Measurements from ENCODE around the gene CES5A. TPM values are rescaled to one million over a fixed set of nuclear protein-coding genes. Genes with fewer than 3 reads are reported as not detected.

The CES5A gene, protein sequence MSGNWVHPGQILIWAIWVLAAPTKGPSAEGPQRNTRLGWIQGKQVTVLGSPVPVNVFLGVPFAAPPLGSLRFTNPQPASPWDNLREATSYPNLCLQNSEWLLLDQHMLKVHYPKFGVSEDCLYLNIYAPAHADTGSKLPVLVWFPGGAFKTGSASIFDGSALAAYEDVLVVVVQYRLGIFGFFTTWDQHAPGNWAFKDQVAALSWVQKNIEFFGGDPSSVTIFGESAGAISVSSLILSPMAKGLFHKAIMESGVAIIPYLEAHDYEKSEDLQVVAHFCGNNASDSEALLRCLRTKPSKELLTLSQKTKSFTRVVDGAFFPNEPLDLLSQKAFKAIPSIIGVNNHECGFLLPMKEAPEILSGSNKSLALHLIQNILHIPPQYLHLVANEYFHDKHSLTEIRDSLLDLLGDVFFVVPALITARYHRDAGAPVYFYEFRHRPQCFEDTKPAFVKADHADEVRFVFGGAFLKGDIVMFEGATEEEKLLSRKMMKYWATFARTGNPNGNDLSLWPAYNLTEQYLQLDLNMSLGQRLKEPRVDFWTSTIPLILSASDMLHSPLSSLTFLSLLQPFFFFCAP
- not detected for polyA plus RNA-seq (2013, experiment 1 of 2)
- polyA plus RNA-seq (2013, experiment 2 of 2): not detected

DNA sequence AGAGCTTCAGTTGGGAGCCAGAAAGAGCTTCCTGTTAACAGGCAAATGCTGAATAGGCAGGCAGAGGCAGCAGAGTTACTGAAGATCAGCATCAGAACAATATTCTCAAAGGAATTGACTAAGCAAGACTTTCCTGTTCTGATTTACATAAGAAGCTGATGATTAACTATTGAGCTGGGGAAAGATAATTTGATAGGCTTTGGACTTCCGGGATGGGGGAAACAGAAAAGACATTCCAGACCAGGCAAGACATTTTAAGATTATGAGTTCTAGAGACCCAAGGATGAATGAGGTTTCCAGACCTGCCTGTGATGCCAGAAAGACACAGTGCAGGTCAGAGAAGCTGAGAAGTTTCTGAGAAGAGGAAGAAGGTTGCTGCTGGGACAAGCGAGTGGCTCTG, at the start of gene CES5A:
Gene CES5A (minus strand): TSS at position 101 of the 400 bp plus-strand sequence. CDS start 152 bp downstream, outside the sequence.
- no peaks in the 10 kb centered on the region for H3K79me1 ChIP-seq (ENCODE audit: low read depth, low read length)

DNA sequence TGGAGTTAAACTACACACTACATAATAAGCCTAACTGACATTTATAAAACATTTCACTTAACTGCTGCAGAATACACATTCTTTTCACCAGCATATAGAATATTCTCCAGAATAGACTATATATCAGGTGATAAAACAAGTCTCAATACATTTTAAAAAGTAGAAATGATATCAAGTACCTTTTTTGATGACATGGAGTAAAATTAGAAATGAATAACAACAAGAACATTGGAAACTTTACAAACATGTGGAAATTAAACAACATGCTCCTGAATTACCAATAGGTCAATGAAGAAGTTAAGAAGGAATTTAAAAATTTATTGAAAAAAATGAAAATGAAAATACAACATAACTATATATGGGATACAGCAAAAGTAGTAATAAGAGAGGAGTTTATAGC, 47.5 kb upstream of the CES5A start:
- DNase-seq (ENCODE audit: low spot score): no peak
- Histone ChIP-seq H3K4me2 (ENCODE audit: insufficient read depth, low read length, poor library complexity, severe bottlenecking) (no peak overlapping the region), H3K27me3 (ENCODE audit: control insufficient read depth in 3 of 3, insufficient read depth in 3 of 3, low read depth in 1 of 3, low read length in 3 of 3) (no peaks in the 10 kb centered on the region), H3K79me1 (ENCODE audit: low read depth, low read length) (no peaks in the 10 kb centered on the region), H2BK120ac (ENCODE audit: low read depth, low read length) (no peak overlapping the region), H2BK5ac (ENCODE audit: low read length) (no peak overlapping the region), H2BK15ac (ENCODE audit: low read length) (no peak overlapping the region), H3K27ac (replicated peaks; ENCODE audit: low read length) (no peak overlapping the region), H3K4me1 (ENCODE audit: control insufficient read depth in 2 of 2, insufficient read depth in 1 of 2, low read depth in 1 of 2, low read length in 2 of 2) (no peaks in the 10 kb centered on the region), H3K9ac (ENCODE audit: low read depth, low read length, poor library complexity) (no peak overlapping the region), H3K9me3 (replicated peaks in 1 of 2; ENCODE audit: control insufficient read depth in 2 of 2, insufficient read depth in 1 of 2, low read depth in 1 of 2, low read length in 2 of 2) (peaks cover 0 to 4% of the 10 kb centered on the region in 2 donors), H3K4me3 (ENCODE audit: low read length in 2 of 2) (no peak overlapping the region), H2AK5ac (ENCODE audit: low read depth, low read length) (no peak overlapping the region), H2BK12ac (ENCODE audit: low read length) (no peak overlapping the region), H3K18ac (ENCODE audit: low read length) (no peak overlapping the region), H3K36me3 (replicated peaks in 1 of 2; ENCODE audit: control insufficient read depth in 2 of 2, insufficient read depth in 2 of 2, low read length in 2 of 2) (no peaks in the 10 kb centered on the region), H2AFZ (ENCODE audit: low read length) (no peak overlapping the region), H3K23ac (ENCODE audit: low read depth, low read length, poor library complexity) (no peak overlapping the region), H3K4ac (ENCODE audit: low read length) (no peak overlapping the region), H3K14ac (ENCODE audit: low read length) (no peak overlapping the region), H4K91ac (ENCODE audit: low read depth, low read length, poor library complexity) (no peak overlapping the region), H4K8ac (ENCODE audit: low read depth, low read length) (no peak overlapping the region)

More for the DNA sequence above, at the start of gene CES5A:
- Histone ChIP-seq H3K27ac (replicated peaks; ENCODE audit: low read length) (no peak within 1 kb of the TSS), H2BK5ac (ENCODE audit: low read length) (no peak within 1 kb of the TSS), H3K9ac (ENCODE audit: low read depth, low read length, poor library complexity) (no peak within 1 kb of the TSS), H3K9me3 (replicated peaks in 1 of 2; ENCODE audit: control insufficient read depth in 2 of 2, insufficient read depth in 1 of 2, low read depth in 1 of 2, low read length in 2 of 2) (no peaks in the 10 kb centered on the region), H3K4ac (ENCODE audit: low read length) (no peak within 1 kb of the TSS), H3K4me2 (ENCODE audit: insufficient read depth, low read length, poor library complexity, severe bottlenecking) (no peak within 1 kb of the TSS), H3K27me3 (ENCODE audit: control insufficient read depth in 3 of 3, insufficient read depth in 3 of 3, low read depth in 1 of 3, low read length in 3 of 3) (no peaks in the 10 kb centered on the region), H3K23ac (ENCODE audit: low read depth, low read length, poor library complexity) (no peak within 1 kb of the TSS), H3K4me1 (ENCODE audit: control insufficient read depth in 2 of 2, insufficient read depth in 1 of 2, low read depth in 1 of 2, low read length in 2 of 2) (peaks cover 0 to 4% of the 10 kb centered on the region in 2 donors), H2AK5ac (ENCODE audit: low read depth, low read length) (no peak within 1 kb of the TSS), H3K36me3 (replicated peaks in 1 of 2; ENCODE audit: control insufficient read depth in 2 of 2, insufficient read depth in 2 of 2, low read length in 2 of 2) (no peaks in the 10 kb centered on the region), H4K8ac (ENCODE audit: low read depth, low read length) (no peak within 1 kb of the TSS), H2BK15ac (ENCODE audit: low read length) (no peak within 1 kb of the TSS), H3K14ac (ENCODE audit: low read length) (no peak within 1 kb of the TSS), H4K91ac (ENCODE audit: low read depth, low read length, poor library complexity) (no peak within 1 kb of the TSS), H3K4me3 (ENCODE audit: low read length in 2 of 2) (no peak within 1 kb of the TSS), H2BK120ac (ENCODE audit: low read depth, low read length) (no peak within 1 kb of the TSS), H3K18ac (ENCODE audit: low read length) (no peak within 1 kb of the TSS), H2BK12ac (ENCODE audit: low read length) (no peak within 1 kb of the TSS), H2AFZ (ENCODE audit: low read length) (no peak within 1 kb of the TSS)
- no peak for DNase-seq (ENCODE audit: low spot score)
- WGBS, 2 donors (ENCODE audit: extremely low coverage in 2 of 2, insufficient read length in 2 of 2, insufficient replicate concordance in 1 of 2): no CpG with 5 or more reads among the region's 2 CpGs

DNA sequence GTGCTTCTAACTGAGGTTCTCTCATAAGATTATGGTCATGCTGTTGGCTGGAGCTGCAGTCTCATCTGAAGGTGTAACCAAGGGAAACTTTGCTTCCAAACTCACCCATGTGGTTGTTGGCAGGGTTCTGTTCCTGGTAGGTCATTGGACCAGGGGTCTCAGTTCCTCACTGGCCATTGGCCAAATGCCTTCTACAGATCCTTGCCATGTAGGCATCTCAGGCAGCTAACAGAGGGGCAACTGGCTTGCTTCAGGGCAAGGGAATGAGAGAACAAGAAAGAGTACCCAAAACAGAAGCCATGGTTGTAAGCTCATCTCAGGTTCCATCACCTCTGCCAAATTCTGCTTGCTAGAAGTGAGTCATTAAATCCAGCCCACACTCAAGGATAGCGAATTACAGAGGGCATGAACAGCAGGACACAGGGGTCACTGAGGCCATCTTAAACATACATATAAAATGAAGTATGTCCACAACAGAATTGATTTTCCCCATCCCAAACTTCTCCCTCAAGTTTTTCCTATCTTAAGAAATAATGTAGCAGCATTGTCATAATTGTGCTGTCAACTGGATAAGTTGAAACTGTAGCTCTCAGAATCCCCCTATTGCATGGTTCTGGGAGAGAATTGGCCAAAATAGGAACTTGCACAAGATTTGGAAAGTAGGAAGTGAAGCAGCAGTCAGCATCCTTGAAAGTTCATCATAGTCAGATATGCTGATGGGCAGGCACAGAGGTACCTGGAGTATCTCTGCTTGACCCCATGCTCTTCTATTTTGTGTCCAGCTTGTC, 42.4 kb upstream of the CES5A start:
- Histone ChIP-seq H3K23ac (ENCODE audit: low read depth, low read length, poor library complexity) (no peak overlapping the region), H3K9me3 (replicated peaks in 1 of 2; ENCODE audit: control insufficient read depth in 2 of 2, insufficient read depth in 1 of 2, low read depth in 1 of 2, low read length in 2 of 2) (peaks cover 0 to 4% of the 10 kb centered on the region in 2 donors), H2BK15ac (ENCODE audit: low read length) (no peak overlapping the region), H3K14ac (ENCODE audit: low read length) (no peak overlapping the region), H3K27ac (replicated peaks; ENCODE audit: low read length) (no peak overlapping the region), H3K27me3 (ENCODE audit: control insufficient read depth in 3 of 3, insufficient read depth in 3 of 3, low read depth in 1 of 3, low read length in 3 of 3) (no peaks in the 10 kb centered on the region), H3K79me1 (ENCODE audit: low read depth, low read length) (no peaks in the 10 kb centered on the region), H3K9ac (ENCODE audit: low read depth, low read length, poor library complexity) (no peak overlapping the region), H2BK5ac (ENCODE audit: low read length) (no peak overlapping the region), H3K4me3 (ENCODE audit: low read length in 2 of 2) (no peak overlapping the region), H2AK5ac (ENCODE audit: low read depth, low read length) (no peak overlapping the region), H3K18ac (ENCODE audit: low read length) (no peak overlapping the region), H3K4ac (ENCODE audit: low read length) (no peak overlapping the region), H3K4me1 (ENCODE audit: control insufficient read depth in 2 of 2, insufficient read depth in 1 of 2, low read depth in 1 of 2, low read length in 2 of 2) (peaks cover 0 to 6% of the 10 kb centered on the region in 2 donors), H2AFZ (ENCODE audit: low read length) (no peak overlapping the region), H3K4me2 (ENCODE audit: insufficient read depth, low read length, poor library complexity, severe bottlenecking) (no peak overlapping the region), H4K8ac (ENCODE audit: low read depth, low read length) (no peak overlapping the region), H4K91ac (ENCODE audit: low read depth, low read length, poor library complexity) (no peak overlapping the region), H2BK12ac (ENCODE audit: low read length) (no peak overlapping the region), H3K36me3 (replicated peaks in 1 of 2; ENCODE audit: control insufficient read depth in 2 of 2, insufficient read depth in 2 of 2, low read length in 2 of 2) (no peaks in the 10 kb centered on the region), H2BK120ac (ENCODE audit: low read depth, low read length) (no peak overlapping the region)
- WGBS, 2 donors (ENCODE audit: extremely low coverage in 2 of 2, insufficient read length in 2 of 2, insufficient replicate concordance in 1 of 2): no CpG with 5 or more reads among the region's 1 CpG
- DNase-seq (ENCODE audit: low spot score): no peak

All from neuronal stem cell (in vitro differentiated cells).